HEK293 (cell line): Measurements from ENCODE around the gene COASY.

Source experiments
- GLIS1 ChIP-seq: fragments of 450-650 bp; formaldehyde crosslinking; IDR thresholded peaks from 2 replicates; pipeline ENCODE4 v1.5.1; 2016; ENCODE audit warnings: missing biosample characterization, missing genetic modification characterization
- GLIS2 ChIP-seq: fragments of 450-650 bp; formaldehyde crosslinking; IDR thresholded peaks from 2 replicates; pipeline ENCODE4 v1.5.1; 2016; ENCODE audit warnings: missing biosample characterization, missing genetic modification characterization
- KLF16 ChIP-seq: fragments of 450-650 bp; formaldehyde crosslinking; IDR thresholded peaks from 2 replicates; pipeline ENCODE4 v1.5.1; 2017; ENCODE audit warnings: missing biosample characterization, missing genetic modification characterization
- SP2 ChIP-seq: fragments of 450-650 bp; formaldehyde crosslinking; IDR thresholded peaks from 2 replicates; pipeline ENCODE4 v1.5.1; 2016; ENCODE audit warnings: missing biosample characterization, missing genetic modification characterization
- SP7 ChIP-seq: fragments of 450-650 bp; formaldehyde crosslinking; IDR thresholded peaks from 2 replicates; pipeline ENCODE4 v1.5.1; 2016; ENCODE audit warnings: missing biosample characterization, missing genetic modification characterization
- ZEB2 ChIP-seq: fragments of 450-650 bp; formaldehyde crosslinking; IDR thresholded peaks from 2 replicates; pipeline ENCODE4 v1.5.1; 2016; ENCODE audit warnings: missing biosample characterization, missing genetic modification characterization
- ZFHX2 ChIP-seq: fragments of 450-650 bp; formaldehyde crosslinking; conservative IDR thresholded peaks from 2 replicates; pipeline ENCODE4 v1.5.1; 2016; ENCODE audit warnings: missing biosample characterization, missing genetic modification characterization
- ZFP37 ChIP-seq: fragments of 450-650 bp; formaldehyde crosslinking; IDR thresholded peaks from 2 replicates; pipeline ENCODE4 v1.5.1; 2016; ENCODE audit warnings: missing biosample characterization, missing genetic modification characterization
- ZNF133 ChIP-seq: fragments of 450-650 bp; formaldehyde crosslinking; IDR thresholded peaks from 2 replicates; pipeline ENCODE4 v1.5.1; 2016; ENCODE audit warnings: missing biosample characterization, missing genetic modification characterization
- ZNF2 ChIP-seq: fragments of 450-650 bp; formaldehyde crosslinking; IDR thresholded peaks from 2 replicates; pipeline ENCODE4 v1.5.1; 2016; ENCODE audit warnings: missing biosample characterization, missing genetic modification characterization
- ZNF311 ChIP-seq: fragments of 450-650 bp; formaldehyde crosslinking; IDR thresholded peaks from 2 replicates; pipeline ENCODE4 v1.5.1; 2017; ENCODE audit warnings: missing biosample characterization, missing genetic modification characterization, borderline replicate concordance
- ZNF335 ChIP-seq: fragments of 450-650 bp; formaldehyde crosslinking; conservative IDR thresholded peaks from 2 replicates; pipeline ENCODE4 v1.5.1; 2016; ENCODE audit warnings: missing biosample characterization, missing genetic modification characterization
- ZNF394 ChIP-seq: fragments of 450-650 bp; formaldehyde crosslinking; IDR thresholded peaks from 2 replicates; pipeline ENCODE4 v1.5.1; 2016; ENCODE audit warnings: missing biosample characterization, missing genetic modification characterization, mild to moderate bottlenecking, moderate library complexity, borderline replicate concordance
- ZNF501 ChIP-seq: fragments of 450-650 bp; formaldehyde crosslinking; IDR thresholded peaks from 2 replicates; pipeline ENCODE4 v1.5.1; 2016; ENCODE audit warnings: missing biosample characterization, missing genetic modification characterization
- ZNF585B ChIP-seq: fragments of 450-650 bp; formaldehyde crosslinking; IDR thresholded peaks from 2 replicates; pipeline ENCODE4 v1.5.1; 2016; ENCODE audit warnings: missing biosample characterization, missing genetic modification characterization
- ZNF660 ChIP-seq: fragments of 450-650 bp; IDR thresholded peaks from 2 replicates; pipeline ENCODE4 v1.5.1; 2018; ENCODE audit warnings: missing biosample characterization, mild to moderate bottlenecking, missing genetic modification characterization
- ZNF76 ChIP-seq: fragments of 450-650 bp; formaldehyde crosslinking; IDR thresholded peaks from 2 replicates; pipeline ENCODE4; 2016; ENCODE audit warnings: low read depth, missing biosample characterization, missing genetic modification characterization, borderline replicate concordance
- TF ChIP-seq, protein P1 (sequence below): fragments of 450-650 bp; formaldehyde crosslinking; conservative IDR thresholded peaks from 2 replicates; pipeline ENCODE4 v1.5.1; 2016; ENCODE audit warnings: low read depth, missing biosample characterization, missing genetic modification characterization
- TF ChIP-seq, protein P2 (sequence below): fragments of 450-650 bp; formaldehyde crosslinking; optimal IDR thresholded peaks from 2 replicates; pipeline ENCODE3; 2016; ENCODE audit warnings: missing biosample characterization, mild to moderate bottlenecking, missing genetic modification characterization
- TF ChIP-seq, protein P3 (sequence below): fragments of 450-650 bp; formaldehyde crosslinking; IDR thresholded peaks from 2 replicates; pipeline ENCODE4 v1.5.1; 2016; ENCODE audit warnings: missing biosample characterization, missing genetic modification characterization
- TF ChIP-seq, protein P4 (sequence below): fragments of 450-650 bp; formaldehyde crosslinking; IDR thresholded peaks from 2 replicates; pipeline ENCODE4 v1.5.0; 2017; ENCODE audit warnings: missing biosample characterization, missing genetic modification characterization, borderline replicate concordance

The COASY gene

DNA sequence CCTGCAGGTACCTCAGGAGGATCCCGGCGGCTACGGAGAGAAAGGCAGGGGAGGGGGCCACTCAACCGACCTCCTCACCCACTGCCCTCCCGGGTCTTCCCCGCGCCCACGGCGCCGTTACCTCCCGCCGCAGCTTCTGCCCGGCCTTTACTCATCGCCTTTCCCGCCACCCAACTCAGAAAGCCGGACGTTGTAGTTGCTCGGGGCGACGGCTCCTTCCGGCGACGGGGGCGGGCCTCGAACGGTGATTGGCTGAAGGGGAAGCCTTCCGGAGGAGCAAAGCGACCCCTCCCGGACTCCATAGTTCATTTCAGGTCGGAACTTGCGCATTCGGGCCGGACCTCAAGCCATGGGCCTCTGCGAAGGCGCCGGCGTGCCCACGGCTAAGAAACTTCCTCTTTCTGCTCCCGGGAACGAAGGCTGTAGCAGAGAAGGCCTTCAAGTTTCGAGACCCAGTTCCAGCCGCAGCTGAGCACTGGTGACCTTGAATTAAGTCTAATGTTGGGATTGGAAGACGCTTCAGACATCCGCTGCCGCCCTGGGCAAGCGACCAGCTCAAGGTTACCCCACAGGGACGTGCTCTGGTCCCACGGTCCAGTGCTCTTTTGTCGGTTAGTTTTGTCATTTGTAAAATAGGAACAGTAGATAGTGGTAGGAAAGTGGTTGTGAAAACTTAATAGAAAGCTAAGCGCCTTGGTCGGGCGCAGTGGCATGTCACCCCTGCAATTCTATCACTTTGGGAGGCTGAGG, 15.8 kb downstream of the COASY start, which contains the start of gene PSMC3IP (continued):
- TF ChIP-seq ZNF585B (tag by site-specific recombination) = no peak
- TF ChIP-seq ZNF76 = peak; percentile 49
- TF ChIP-seq ZEB2 (tag by site-specific recombination) = peak; percentile 78
- TF ChIP-seq, protein P1, sequence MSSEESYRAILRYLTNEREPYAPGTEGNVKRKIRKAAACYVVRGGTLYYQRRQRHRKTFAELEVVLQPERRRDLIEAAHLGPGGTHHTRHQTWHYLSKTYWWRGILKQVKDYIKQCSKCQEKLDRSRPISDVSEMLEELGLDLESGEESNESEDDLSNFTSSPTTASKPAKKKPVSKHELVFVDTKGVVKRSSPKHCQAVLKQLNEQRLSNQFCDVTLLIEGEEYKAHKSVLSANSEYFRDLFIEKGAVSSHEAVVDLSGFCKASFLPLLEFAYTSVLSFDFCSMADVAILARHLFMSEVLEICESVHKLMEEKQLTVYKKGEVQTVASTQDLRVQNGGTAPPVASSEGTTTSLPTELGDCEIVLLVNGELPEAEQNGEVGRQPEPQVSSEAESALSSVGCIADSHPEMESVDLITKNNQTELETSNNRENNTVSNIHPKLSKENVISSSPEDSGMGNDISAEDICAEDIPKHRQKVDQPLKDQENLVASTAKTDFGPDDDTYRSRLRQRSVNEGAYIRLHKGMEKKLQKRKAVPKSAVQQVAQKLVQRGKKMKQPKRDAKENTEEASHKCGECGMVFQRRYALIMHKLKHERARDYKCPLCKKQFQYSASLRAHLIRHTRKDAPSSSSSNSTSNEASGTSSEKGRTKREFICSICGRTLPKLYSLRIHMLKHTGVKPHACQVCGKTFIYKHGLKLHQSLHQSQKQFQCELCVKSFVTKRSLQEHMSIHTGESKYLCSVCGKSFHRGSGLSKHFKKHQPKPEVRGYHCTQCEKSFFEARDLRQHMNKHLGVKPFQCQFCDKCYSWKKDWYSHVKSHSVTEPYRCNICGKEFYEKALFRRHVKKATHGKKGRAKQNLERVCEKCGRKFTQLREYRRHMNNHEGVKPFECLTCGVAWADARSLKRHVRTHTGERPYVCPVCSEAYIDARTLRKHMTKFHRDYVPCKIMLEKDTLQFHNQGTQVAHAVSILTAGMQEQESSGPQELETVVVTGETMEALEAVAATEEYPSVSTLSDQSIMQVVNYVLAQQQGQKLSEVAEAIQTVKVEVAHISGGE = peak; percentile 79
- peak; percentile 85 for TF ChIP-seq GLIS2
- TF ChIP-seq, protein P2, sequence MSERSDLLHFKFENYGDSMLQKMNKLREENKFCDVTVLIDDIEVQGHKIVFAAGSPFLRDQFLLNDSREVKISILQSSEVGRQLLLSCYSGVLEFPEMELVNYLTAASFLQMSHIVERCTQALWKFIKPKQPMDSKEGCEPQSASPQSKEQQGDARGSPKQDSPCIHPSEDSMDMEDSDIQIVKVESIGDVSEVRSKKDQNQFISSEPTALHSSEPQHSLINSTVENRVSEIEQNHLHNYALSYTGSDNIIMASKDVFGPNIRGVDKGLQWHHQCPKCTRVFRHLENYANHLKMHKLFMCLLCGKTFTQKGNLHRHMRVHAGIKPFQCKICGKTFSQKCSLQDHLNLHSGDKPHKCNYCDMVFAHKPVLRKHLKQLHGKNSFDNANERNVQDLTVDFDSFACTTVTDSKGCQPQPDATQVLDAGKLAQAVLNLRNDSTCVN (tag by site-specific recombination) = peak; percentile 47
- TF ChIP-seq ZNF394 (tag by site-specific recombination) = 0 out of 2 replicates have a peak, but pooled peaks have one; percentile 25
- no peak for TF ChIP-seq ZNF133 (tag by site-specific recombination)
- TF ChIP-seq, protein P3, sequence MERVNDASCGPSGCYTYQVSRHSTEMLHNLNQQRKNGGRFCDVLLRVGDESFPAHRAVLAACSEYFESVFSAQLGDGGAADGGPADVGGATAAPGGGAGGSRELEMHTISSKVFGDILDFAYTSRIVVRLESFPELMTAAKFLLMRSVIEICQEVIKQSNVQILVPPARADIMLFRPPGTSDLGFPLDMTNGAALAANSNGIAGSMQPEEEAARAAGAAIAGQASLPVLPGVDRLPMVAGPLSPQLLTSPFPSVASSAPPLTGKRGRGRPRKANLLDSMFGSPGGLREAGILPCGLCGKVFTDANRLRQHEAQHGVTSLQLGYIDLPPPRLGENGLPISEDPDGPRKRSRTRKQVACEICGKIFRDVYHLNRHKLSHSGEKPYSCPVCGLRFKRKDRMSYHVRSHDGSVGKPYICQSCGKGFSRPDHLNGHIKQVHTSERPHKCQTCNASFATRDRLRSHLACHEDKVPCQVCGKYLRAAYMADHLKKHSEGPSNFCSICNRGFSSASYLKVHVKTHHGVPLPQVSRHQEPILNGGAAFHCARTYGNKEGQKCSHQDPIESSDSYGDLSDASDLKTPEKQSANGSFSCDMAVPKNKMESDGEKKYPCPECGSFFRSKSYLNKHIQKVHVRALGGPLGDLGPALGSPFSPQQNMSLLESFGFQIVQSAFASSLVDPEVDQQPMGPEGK (tag by site-specific recombination) = peak; percentile 30; the same call in 1 of the 2 replicates
- TF ChIP-seq ZNF335 (tag by site-specific recombination) = peak; percentile 84
- TF ChIP-seq, protein P4, sequence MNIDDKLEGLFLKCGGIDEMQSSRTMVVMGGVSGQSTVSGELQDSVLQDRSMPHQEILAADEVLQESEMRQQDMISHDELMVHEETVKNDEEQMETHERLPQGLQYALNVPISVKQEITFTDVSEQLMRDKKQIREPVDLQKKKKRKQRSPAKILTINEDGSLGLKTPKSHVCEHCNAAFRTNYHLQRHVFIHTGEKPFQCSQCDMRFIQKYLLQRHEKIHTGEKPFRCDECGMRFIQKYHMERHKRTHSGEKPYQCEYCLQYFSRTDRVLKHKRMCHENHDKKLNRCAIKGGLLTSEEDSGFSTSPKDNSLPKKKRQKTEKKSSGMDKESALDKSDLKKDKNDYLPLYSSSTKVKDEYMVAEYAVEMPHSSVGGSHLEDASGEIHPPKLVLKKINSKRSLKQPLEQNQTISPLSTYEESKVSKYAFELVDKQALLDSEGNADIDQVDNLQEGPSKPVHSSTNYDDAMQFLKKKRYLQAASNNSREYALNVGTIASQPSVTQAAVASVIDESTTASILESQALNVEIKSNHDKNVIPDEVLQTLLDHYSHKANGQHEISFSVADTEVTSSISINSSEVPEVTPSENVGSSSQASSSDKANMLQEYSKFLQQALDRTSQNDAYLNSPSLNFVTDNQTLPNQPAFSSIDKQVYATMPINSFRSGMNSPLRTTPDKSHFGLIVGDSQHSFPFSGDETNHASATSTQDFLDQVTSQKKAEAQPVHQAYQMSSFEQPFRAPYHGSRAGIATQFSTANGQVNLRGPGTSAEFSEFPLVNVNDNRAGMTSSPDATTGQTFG (tag by site-specific recombination) = no peak
- TF ChIP-seq KLF16 (tag by site-specific recombination) = peak; percentile 47; the same call in 1 of the 2 replicates
- 0 out of 2 replicates have a peak, but pooled peaks have one; percentile 54 for TF ChIP-seq ZFP37 (tag by site-specific recombination)
- TF ChIP-seq ZFHX2 (tag by site-specific recombination) = peak; percentile 56
- peak; percentile 48; the same call in 1 of the 2 replicates for TF ChIP-seq ZNF2 (tag by site-specific recombination)
- peak; percentile 75 for TF ChIP-seq GLIS1 (tag by site-specific recombination)
- TF ChIP-seq SP2 (tag by site-specific recombination) = peak; percentile 93
- peak; percentile 39; the same call in 1 of the 2 replicates for TF ChIP-seq ZNF660 (tag by site-specific recombination)
- no peak for TF ChIP-seq ZNF311 (tag by site-specific recombination)
- TF ChIP-seq SP7 (tag by site-specific recombination) = peak; percentile 63; the same call in 1 of the 2 replicates
- TF ChIP-seq ZNF501 (tag by site-specific recombination) = peak; percentile 84; the same call in 1 of the 2 replicates
